Muscle layer of duodenum (tissue), 2 donors: ENCODE data around the gene CDH23.

Experiments used
- H3K27ac ChIP-seq: one replicate; pipeline ENCODE4 v1.7.0; 2013; ENCODE audit warnings: mild to moderate bottlenecking, low read length
- H3K27me3 ChIP-seq: one replicate; pipeline ENCODE4 v1.7.0; 2013; ENCODE audit warnings: low read depth, mild to moderate bottlenecking, control low read depth, low read length
- H3K36me3 ChIP-seq, 2 donors: one replicate each; pipeline ENCODE4 v1.7.0; 2013; ENCODE audit warnings: low read length in 2 of 2, control low read depth in 1 of 2, mild to moderate bottlenecking in 1 of 2; ENCODE audit not compliant: insufficient read depth in 2 of 2, control insufficient read depth in 1 of 2
- H3K4me1 ChIP-seq, 2 donors: one replicate each; pipeline ENCODE4 v1.7.0; 2013; ENCODE audit warnings: low read length in 2 of 2, mild to moderate bottlenecking in 2 of 2, control low read depth in 1 of 2, moderate library complexity in 1 of 2; ENCODE audit not compliant: insufficient read depth in 2 of 2, control insufficient read depth in 1 of 2
- H3K4me3 ChIP-seq, 2 donors: one replicate each; pipeline ENCODE4 v1.7.0; 2013; ENCODE audit warnings: low read length in 2 of 2, low read depth in 1 of 2, mild to moderate bottlenecking in 1 of 2
- H3K9me3 ChIP-seq, 2 donors: one replicate each; pipeline ENCODE4 v1.7.0; 2013; ENCODE audit warnings: low read length in 2 of 2, control low read depth in 1 of 2, mild to moderate bottlenecking in 1 of 2; ENCODE audit not compliant: control insufficient read depth in 1 of 2
- donor health status: healthy.

CDH23 gene

DNA sequence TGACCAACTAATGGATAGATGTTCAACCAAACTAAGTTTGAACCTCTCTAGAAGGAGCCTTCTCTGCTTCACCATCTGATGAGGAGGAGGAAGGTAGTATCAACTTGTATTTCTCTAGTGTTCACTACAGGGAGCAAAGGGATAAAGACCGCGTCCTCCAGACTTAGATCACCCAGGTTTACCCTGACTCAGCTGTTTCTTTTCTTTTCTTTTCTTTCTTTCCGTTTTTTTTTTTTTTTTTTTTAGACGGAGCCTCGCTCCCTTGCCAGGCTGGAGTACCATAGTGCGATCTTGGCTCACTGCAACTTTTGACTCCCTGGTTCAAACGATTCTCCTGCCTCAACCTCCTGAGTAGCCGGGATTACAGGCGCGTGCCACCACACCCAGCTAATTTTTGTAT, 263.0 kb downstream of the CDH23 start:
- Histone ChIP-seq H3K27me3 (no peaks in the 10 kb centered on the region), H3K4me1 (no peaks in the 10 kb centered on the region), H3K36me3 (no peaks in the 10 kb centered on the region), H3K4me3 (no peak overlapping the region), H3K27ac (no peak overlapping the region), H3K9me3 (no peaks in the 10 kb centered on the region)

DNA sequence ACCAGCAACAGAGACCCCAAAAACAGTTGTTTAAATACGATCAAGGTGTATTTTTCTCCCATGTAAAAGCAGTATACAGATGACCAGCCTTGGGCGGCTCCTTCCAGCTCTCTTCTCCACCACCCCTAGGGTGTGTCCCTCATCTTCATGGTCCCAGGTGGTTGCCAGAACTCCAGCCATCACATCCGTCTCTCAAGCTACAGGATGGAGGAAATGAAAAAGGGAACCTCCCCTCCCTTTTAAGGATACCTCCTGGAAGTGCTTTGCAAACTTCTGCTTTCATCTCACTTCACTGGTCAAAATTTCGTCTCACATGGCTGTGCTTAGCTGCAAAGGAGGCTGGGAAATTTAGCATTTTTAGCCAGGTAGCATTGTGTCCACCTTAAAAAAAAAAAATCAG, 263.6 kb downstream of the CDH23 start:
- H3K4me1 ChIP-seq, result no peaks in the 10 kb centered on the region
- H3K27ac ChIP-seq, result no peak overlapping the region
- H3K4me3 ChIP-seq, result no peak overlapping the region
- H3K27me3 ChIP-seq, result no peaks in the 10 kb centered on the region
- no peaks in the 10 kb centered on the region for H3K36me3 ChIP-seq
- no peaks in the 10 kb centered on the region for H3K9me3 ChIP-seq

DNA sequence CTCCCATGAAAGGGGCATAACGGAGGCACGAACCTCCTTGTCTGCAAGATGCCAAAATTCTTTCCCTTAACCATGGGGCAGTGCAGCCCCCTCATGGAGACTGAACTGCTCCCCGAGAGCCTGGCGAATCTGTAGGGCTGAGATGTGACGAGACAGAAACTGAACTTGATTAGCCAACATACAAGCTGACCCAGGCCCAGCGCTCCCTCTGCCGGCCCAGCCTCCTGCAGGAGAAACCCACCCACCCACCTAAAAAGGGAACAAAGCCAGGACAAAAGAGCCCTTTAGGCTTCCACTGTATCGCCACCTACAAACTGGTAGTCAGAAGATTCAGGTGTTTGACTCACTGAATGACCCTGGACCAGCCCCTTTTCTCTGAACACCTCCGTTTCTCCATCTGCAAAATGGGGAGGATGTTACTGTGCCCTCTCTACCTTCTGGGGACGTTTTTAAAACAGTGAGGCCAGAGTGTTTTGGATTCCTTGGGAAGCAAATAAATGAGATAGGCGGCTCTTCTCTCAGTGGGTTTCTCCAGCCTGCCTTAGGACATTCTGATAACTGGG, 264.4 kb downstream of the CDH23 start:
- Histone ChIP-seq H3K9me3 (no peaks in the 10 kb centered on the region), H3K27ac (no peak overlapping the region), H3K27me3 (no peaks in the 10 kb centered on the region), H3K4me3 (no peak overlapping the region), H3K36me3 (no peaks in the 10 kb centered on the region), H3K4me1 (no peaks in the 10 kb centered on the region)

DNA sequence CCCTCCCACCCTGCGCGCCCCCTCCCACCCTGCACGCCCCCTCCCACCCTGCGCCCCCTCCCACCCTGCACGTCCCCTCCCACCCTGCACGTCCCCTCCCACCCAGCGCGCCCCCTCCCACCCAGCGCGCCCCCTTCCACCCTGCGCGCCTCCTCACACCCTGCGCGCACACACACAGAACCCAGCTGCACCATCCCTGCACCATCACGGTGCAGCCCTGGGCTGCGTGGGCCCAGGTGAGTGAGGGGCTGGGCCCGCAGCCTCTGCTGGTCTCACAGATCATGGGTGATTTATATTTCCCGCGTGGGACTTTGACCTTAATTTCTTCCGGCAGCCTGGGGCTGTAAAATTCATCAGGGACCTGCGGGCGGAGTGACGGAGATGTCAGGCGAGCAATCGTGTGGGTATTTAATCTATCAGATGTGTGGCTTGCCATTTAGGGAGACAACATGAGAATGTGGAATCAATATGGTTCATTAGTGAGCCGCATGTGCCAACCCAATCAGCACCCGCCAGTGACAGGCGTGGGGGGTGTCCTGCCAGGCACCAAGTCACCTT, 265.1 kb downstream of the CDH23 start:
- Histone ChIP-seq H3K4me1 (no peaks in the 10 kb centered on the region), H3K9me3 (no peaks in the 10 kb centered on the region), H3K36me3 (no peaks in the 10 kb centered on the region), H3K27me3 (no peaks in the 10 kb centered on the region), H3K4me3 (no peak overlapping the region), H3K27ac (no peak overlapping the region)

DNA sequence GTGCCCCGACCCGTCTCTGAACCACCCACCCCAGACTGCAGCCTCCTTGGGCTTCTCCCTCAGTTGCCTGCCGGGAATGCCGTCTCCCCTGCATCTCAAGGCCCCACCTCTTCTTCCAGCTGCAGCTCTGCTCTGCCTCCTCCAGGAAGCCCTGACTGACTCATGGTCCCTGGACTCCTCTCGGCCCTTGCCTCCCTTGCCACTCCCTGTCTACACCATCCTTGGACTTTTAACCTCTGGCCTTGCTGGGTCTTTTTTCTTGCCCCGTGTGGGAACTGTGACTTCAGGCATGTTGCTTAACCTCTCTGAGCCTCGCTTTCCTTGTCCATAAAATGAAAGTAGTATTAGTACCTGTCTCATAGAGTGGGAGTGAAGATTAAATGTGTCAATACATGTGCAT, 266.6 kb downstream of the CDH23 start:
- Histone ChIP-seq H3K27ac (no peak overlapping the region), H3K9me3 (no peaks in the 10 kb centered on the region), H3K36me3 (no peaks in the 10 kb centered on the region), H3K27me3 (no peaks in the 10 kb centered on the region), H3K4me1 (no peaks in the 10 kb centered on the region), H3K4me3 (no peak overlapping the region)

DNA sequence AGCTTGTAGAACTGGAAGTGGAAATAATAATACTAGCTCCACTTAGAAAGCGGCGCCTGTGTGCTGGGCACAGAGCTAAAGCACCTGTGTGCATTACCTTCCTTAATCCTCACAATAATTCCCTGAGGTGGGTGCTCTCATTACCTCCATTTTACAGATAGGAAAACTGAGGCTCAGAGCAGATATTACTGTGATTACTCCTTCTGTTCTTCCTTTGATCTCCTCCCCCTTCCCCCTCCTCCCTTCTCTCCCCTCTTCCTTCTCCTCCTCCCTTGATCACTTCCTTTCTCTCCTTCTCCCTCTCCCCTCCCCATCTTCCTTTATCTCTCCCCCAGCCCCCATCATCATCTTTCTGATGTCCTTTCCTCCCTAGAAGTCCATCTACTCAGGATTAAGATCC, 267.9 kb downstream of the CDH23 start:
- no peak overlapping the region for H3K27ac ChIP-seq
- no peaks in the 10 kb centered on the region for H3K9me3 ChIP-seq
- H3K36me3 ChIP-seq, result no peaks in the 10 kb centered on the region
- no peaks in the 10 kb centered on the region for H3K4me1 ChIP-seq
- H3K27me3 ChIP-seq, result no peaks in the 10 kb centered on the region
- no peak overlapping the region for H3K4me3 ChIP-seq

DNA sequence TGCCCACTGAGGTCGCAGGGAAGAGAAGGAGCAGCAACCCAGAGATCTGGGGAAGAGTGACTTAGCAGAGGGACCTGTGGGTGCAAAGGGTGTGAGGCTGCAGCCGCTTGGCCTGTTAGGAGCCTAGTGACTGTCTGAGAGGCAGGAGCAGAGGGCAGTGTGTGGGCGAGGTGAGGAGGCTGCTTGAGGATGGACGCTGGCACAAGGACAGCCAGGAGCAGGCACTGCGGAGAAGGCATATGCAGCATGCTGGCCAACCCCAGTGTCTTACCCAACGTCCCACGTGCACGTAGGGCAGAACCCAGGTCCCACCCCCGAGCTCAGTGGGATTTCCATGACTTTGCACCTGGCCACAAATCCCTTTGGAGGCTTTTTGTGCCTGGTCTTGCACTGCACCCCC, 268.7 kb downstream of the CDH23 start:
- Histone ChIP-seq H3K27me3 (no peaks in the 10 kb centered on the region), H3K36me3 (no peaks in the 10 kb centered on the region), H3K27ac (no peak overlapping the region), H3K4me1 (no peaks in the 10 kb centered on the region), H3K4me3 (no peak overlapping the region), H3K9me3 (no peaks in the 10 kb centered on the region)

DNA sequence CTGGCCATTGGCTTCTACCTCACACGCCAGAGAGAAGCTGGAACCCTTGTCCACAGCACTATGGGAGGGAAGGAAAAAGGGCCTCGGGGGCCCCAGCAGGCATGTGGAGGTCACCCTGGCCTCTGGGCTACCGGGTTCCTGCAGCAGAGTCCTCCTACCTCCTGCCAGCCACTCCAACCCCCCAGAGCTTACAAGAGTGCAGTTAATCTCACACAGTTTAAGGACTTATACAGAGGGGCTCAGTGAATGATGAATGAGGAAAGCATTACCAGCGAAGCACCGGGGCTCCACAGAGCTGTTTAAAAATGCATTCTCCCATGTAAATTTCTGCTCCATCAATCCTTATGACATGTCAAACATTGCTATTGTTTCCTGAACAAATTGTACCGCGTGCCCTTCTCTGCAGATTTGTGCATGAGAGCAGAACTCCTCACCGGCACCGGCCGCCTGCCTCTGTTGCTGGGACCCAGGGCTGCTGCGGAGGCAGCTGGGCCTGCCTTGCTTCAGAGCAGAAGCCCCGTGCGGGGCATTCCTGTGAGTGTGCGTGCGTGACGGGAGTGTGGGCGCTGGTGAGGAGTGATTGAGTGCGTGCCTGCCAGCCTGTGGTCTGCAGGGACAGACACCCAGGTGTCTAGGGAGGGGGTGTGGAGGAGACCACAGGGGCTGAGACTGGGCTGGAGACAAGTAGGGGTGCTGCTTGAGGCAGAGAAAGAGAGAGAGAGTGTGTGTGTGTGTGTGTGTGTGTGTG, 270.1 kb downstream of the CDH23 start:
- H3K9me3 ChIP-seq, result no peaks in the 10 kb centered on the region
- H3K27ac ChIP-seq, result no peak overlapping the region
- no peak overlapping the region for H3K4me3 ChIP-seq
- H3K36me3 ChIP-seq, result no peaks in the 10 kb centered on the region
- H3K4me1 ChIP-seq, result no peaks in the 10 kb centered on the region
- no peaks in the 10 kb centered on the region for H3K27me3 ChIP-seq

DNA sequence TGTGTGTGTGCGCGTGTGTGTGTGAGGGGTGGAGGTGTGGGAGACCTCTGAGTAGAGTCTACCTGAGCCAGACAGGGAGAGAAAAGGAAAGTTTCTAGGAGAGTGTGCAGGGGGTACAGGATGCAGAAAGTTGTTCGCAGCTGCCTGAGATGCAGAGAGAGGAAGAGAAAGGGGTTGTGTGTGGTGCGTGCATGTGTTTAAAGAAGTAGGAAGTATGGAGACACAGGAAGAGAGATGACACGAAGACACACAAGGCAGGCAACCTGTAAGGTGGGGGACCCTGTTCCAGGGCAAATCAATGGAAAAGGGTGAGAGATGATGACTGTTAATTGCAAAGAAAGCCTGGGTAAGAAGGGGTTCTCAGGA, 270.6 kb downstream of the CDH23 start:
- no peaks in the 10 kb centered on the region for H3K9me3 ChIP-seq
- no peak overlapping the region for H3K27ac ChIP-seq
- no peaks in the 10 kb centered on the region for H3K4me1 ChIP-seq
- no peaks in the 10 kb centered on the region for H3K27me3 ChIP-seq
- no peak overlapping the region for H3K4me3 ChIP-seq
- no peaks in the 10 kb centered on the region for H3K36me3 ChIP-seq

DNA sequence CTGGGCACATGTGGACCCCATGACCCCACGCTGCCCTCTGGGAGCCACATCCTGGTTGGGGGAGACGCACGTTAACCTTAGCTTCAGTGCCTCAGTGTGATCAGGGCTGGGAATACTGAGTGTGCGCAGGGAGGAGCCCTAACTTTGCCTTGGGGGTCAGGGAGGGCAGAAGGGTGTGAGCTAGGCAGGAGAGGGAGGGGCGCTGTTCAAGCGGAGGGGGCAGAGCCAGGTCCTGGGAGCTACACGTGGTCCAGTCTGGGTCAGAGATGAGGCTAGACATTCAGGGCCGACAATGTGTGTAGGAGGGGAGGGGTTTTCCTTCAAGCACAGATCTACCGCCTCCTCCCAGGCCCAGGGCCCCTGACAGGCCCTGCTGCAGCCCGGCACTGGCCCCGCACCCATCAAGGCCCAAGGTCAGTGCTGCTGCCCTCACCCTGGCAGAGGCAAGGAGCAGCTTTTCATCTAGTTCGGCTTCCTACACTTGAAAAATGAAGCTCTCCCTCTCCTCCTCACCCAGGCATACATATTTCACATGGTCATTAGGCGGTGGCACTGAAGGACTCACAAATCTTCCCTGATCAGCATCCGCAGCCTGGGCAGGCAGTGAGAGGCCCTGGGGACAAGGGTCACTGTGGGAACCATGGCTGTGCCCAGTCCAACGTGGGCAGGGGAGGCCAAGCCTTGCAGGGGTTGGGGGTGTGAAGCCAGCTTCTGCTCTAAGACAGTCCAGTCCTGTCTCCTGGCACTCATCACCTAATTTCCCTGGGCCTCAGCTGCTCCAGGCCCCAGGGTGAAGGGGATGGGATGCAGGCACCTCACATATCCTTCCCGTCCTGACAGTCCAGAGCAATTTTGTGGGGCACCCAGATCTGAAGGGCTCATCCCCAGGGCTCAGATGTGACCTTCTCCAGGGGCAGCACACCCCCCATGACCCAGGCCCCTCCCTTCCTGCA, 275.6 kb downstream of the CDH23 start:
- no peaks in the 10 kb centered on the region for H3K9me3 ChIP-seq
- no peaks in the 10 kb centered on the region for H3K4me1 ChIP-seq
- H3K27ac ChIP-seq, result no peak overlapping the region

DNA sequence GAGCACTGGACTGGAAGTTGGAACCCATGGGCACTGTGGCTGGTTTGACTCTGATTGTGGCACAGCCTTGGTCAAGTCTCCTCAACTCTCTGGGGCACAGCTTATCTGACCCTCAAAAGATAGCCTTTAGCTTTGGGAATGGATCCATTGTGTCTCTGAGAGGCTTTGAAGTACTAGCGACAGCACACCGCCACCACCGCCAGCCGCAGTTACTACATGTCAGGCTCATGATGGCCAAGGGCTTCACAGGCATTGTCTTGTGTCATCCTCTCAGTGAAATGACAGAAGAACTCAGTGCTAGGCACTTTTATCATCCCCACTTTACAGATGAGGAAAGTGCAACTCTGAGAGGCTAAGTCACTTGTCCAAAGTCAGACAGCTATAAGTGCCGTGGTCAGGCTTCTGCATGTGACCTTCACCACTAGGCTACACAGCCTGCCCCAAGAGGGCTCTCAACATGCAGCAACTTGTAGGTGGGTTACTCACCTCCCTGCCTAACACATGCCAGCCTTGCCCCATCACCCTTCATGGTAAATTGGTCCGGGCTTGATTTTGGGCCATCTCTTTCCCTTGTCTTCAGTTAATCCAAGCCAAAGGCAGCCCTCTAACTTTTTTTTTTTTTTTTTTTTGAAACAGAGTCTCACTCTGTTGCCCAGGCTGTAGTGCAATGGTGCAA, 278.7 kb downstream of the CDH23 start:
- Histone ChIP-seq H3K27ac (no peak overlapping the region), H3K4me3 (no peak overlapping the region), H3K4me1 (no peaks in the 10 kb centered on the region), H3K36me3 (no peaks in the 10 kb centered on the region), H3K9me3 (no peaks in the 10 kb centered on the region), H3K27me3 (no peaks in the 10 kb centered on the region)

More for the DNA sequence above, 275.6 kb downstream of the CDH23 start:
- Histone ChIP-seq H3K4me3 (no peak overlapping the region), H3K27me3 (no peaks in the 10 kb centered on the region), H3K36me3 (no peaks in the 10 kb centered on the region)
